H1 (cell line): ENCODE results near the gene TMEM125. TPM values are rescaled to one million over a fixed set of nuclear protein-coding genes. Genes with fewer than 3 reads are reported as not detected.

Source experiments
- ATF2 ChIP-seq: IDR thresholded peaks from 2 replicates; pipeline ENCODE4 v1.6.1; 2012; ENCODE audit warnings: low read length, inconsistent platforms
- POLR2A ChIP-seq, 2 experiments: IDR thresholded peaks; 1 replicate in 1 of 2; 2 replicates in 1 of 2; pipeline ENCODE4 v1.6.1; 2011; ENCODE audit warnings: low read depth in 2 of 2, low read length in 2 of 2, mild to moderate bottlenecking in 2 of 2; ENCODE audit errors: control extremely low read depth in 1 of 2
- polyA plus RNA-seq, 7 experiments: library from polyadenylated mRNA; depleted of rRNA in 3 of 7; stranded (reverse) in 5 of 7; unstranded in 2 of 7; fragments of >200 nt in 5 of 7; fragments of 200-250 nt in 2 of 7; gene quantifications; 1 replicate in 5 of 7; 2 replicates in 1 of 7; 4 replicates in 1 of 7; pipeline versions ENCODE4 v1.2.1 to v1.2.3, GENCODE V29; 2011 to 2013; ENCODE audit warnings: missing spikeins in 2 of 7, mixed read lengths in 2 of 7
- total RNA-seq: library from RNA; stranded (reverse); fragmentation: NEBNext Ultra II Directional; extraction: Animal tissue kit (Norgen Biotek cat#: 25700); gene quantifications from 2 replicates; pipeline ENCODE4 v1.2.1, GENCODE V29; 2021

Gene TMEM125
- total and polyA plus RNA-seq, 2 of the 8 experiments (the other 6 are each of a cell fraction or from before 2014, with no cell fraction given): 26.5 to 46.7 TPM

- TF ChIP-seq ATF2 (no peak), POLR2A (IDR thresholded peaks at IDR 0.05; ENCODE audit: control extremely low read depth in 1 of 2, low read depth in 2 of 2, low read length in 2 of 2) (no peak)
- TF ChIP-seq, all 59 proteins: peak for 0
Observed at GRCh38 chr1:43293896-43294760, 24.3 kb downstream of the TMEM125 start (continued).
